GM21390 (cell line): ENCODE data around the gene HERPUD1.
A peak's percentile ranks its signal among the peaks of the same experiment; 100 is the strongest.
"Not testable (repeated sequence)": the region's sequence is repeated elsewhere in the genome, so short reads cannot be mapped to it uniquely, and the experiment has no call there.

ENCODE experiments used
- ATAC-seq: cut with Tn5 transposase; IDR thresholded peaks from one replicate; pipeline ENCODE4 v1.9.1; 2021; ENCODE audit not compliant: unreplicated experiment

The HERPUD1 gene

GRCh38 chr16:56977823-56978430 lies 46.0 kb downstream of the HERPUD1 start:
- ATAC-seq, result no peak

- no peak for ATAC-seq
Observed at GRCh38 chr16:56980201-56980535, 48.2 kb downstream of the HERPUD1 start.

GRCh38 chr16:56980792-56981724 lies 49.1 kb downstream of the HERPUD1 start:
- peak; percentile 41 for ATAC-seq

- ATAC-seq, result no peak
Observed at GRCh38 chr16:56981729-56982271, 49.9 kb downstream of the HERPUD1 start.

- no peak for ATAC-seq
Observed at GRCh38 chr16:56982695-56983094, 50.8 kb downstream of the HERPUD1 start.

GRCh38 chr16:56983211-56983751 lies 51.3 kb downstream of the HERPUD1 start:
- ATAC-seq, result no peak

GRCh38 chr16:56984639-56985038 lies 52.7 kb downstream of the HERPUD1 start:
- ATAC-seq, result no peak

- ATAC-seq, result no peak
Observed at GRCh38 chr16:56985288-56985961, 53.5 kb downstream of the HERPUD1 start.

GRCh38 chr16:56985962-56986360 lies 54.0 kb downstream of the HERPUD1 start:
- ATAC-seq, result no peak

- no peak for ATAC-seq
Observed at GRCh38 chr16:56986361-56986760, 54.4 kb downstream of the HERPUD1 start.

- ATAC-seq, result not testable (repeated sequence)
Observed at GRCh38 chr16:56986908-56987307, 55.0 kb downstream of the HERPUD1 start.

GRCh38 chr16:56987692-56988091 lies 55.8 kb downstream of the HERPUD1 start:
- no peak for ATAC-seq

- no peak for ATAC-seq
Observed at GRCh38 chr16:56988161-56988947, 56.4 kb downstream of the HERPUD1 start.

GRCh38 chr16:56988948-56989945 lies 57.3 kb downstream of the HERPUD1 start, which contains the start of gene NLRC5:
Gene NLRC5, plus strand, starts transcription at chr16:56989557. Its CDS starts 31,156 bp downstream, at chr16:57020713.
- peak; percentile 86 for ATAC-seq

GRCh38 chr16:56989988-56990387 lies 58.0 kb downstream of the HERPUD1 start:
- ATAC-seq, result no peak

- ATAC-seq, result no peak
Observed at GRCh38 chr16:56990407-56991286, 58.7 kb downstream of the HERPUD1 start.

- not testable (repeated sequence) for ATAC-seq
Observed at GRCh38 chr16:56992431-56992830, 60.5 kb downstream of the HERPUD1 start.

- no peak for ATAC-seq
Observed at GRCh38 chr16:56993204-56993603, 61.3 kb downstream of the HERPUD1 start.
